ENCODE results near the gene PRR4. TPM values are rescaled to one million over a fixed set of nuclear protein-coding genes. Genes with fewer than 3 reads are reported as not detected.

PRR4 gene
- 0.22 and 0.40 TPM in 2 replicates for total RNA-seq

DNA sequence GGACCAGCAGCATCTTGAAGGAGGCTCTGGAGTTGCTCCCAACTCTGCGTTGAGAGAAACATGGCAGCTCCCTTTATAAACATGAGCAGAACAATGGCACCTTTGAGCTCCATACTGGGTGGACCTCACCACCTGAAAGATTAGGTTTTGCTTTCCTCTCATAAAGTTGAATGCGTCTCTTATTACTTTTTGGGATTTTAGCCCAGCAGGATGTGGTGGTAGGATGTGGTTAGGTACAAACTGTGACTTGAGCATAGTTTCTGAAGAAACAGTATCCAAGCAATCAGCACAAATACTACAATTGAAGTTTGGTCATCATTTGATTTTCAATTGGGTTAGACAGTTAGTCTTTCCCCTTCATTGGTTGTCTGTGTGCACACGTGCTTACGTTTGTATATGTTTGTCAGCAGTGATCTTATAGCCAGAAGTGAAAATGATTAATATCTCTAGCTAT, at the start of gene PRR4:
Gene PRR4, minus strand, starts transcription at position 51 of the 454 bp plus-strand sequence. Its CDS starts 38 bp downstream, at position 13.
- DNase-seq (ENCODE audit: low read depth in 2 of 2) = no peak

DNA sequence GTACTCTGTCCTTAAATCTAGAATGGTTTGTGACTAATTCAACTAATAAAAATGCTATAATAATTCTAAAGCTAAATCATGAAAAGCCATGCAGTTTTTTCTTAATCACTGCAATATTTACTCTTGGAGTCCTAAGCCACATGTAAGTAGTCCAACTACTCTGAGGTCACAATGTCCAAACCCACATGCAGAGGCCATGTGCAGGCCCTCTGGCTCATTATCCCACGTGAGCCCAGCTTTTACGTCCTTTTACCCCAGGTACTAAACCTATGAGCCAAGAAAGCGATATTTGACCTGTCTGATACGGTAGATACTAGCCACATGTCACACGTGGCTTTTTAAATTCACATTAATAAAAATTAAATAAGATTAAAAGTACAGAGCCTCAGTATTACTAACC, 47.6 kb upstream of the PRR4 start:
- DNase-seq (ENCODE audit: low read depth in 2 of 2) = no peak

DNA sequence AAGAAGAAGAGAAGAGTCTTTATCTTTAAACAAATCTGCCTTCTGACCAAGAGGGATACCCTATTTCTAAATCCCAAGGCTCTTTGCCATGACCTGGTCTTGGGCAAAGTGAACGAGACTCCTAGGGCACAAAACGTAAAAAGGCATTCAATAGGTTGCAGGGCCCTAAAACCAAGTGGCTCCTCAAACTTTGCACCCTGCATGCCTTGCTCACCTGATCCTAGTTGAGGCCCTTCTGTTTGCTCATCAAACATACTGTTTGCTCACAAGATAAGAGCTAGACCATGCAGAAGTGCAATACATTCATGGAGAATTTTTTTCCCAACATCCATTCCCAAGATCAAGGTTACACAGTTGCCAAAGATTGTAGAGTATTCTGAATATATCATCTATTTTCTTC, 42.7 kb upstream of the PRR4 start:
- no peak for DNase-seq (ENCODE audit: low read depth in 2 of 2)

DNA sequence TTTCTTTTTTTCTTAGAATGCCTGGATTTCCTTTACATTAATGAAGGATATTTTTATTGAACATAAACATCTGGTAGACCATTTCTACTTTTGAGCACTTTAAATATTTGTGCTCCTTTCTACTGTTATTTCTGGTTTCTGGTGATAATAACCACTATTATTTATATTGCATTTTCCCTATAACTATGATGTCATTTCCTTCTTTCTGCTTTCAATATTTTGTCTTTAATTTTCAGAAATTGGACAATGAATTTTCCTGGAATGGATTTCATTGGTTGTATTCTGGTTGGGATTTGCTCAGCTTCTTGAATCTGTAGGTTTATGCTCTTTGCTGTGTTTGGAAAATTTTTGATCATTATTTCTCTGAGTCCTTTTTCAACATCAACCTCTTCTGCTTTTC, 40.0 kb upstream of the PRR4 start:
- no peak for DNase-seq (ENCODE audit: low read depth in 2 of 2)

- DNase-seq (ENCODE audit: low read depth in 2 of 2) = no peak
These were observed 34.9 kb upstream of the PRR4 start, which contains the start of gene PRH1 for GRCh38 chr12:10884086-10884725. Gene PRH1, minus strand, starts transcription at chr12:10884255. Its CDS starts 38 bp downstream, at chr12:10884217.

GRCh38 chr12:10873378-10873777, 24.1 kb upstream of the PRR4 start:
- DNase-seq (ENCODE audit: low read depth in 2 of 2) = peak in 1 of 2 donors; percentile 41

- no peak for DNase-seq (ENCODE audit: low read depth in 2 of 2)
These were observed 18.1 kb upstream of the PRR4 start for GRCh38 chr12:10867381-10867780.

DNA sequence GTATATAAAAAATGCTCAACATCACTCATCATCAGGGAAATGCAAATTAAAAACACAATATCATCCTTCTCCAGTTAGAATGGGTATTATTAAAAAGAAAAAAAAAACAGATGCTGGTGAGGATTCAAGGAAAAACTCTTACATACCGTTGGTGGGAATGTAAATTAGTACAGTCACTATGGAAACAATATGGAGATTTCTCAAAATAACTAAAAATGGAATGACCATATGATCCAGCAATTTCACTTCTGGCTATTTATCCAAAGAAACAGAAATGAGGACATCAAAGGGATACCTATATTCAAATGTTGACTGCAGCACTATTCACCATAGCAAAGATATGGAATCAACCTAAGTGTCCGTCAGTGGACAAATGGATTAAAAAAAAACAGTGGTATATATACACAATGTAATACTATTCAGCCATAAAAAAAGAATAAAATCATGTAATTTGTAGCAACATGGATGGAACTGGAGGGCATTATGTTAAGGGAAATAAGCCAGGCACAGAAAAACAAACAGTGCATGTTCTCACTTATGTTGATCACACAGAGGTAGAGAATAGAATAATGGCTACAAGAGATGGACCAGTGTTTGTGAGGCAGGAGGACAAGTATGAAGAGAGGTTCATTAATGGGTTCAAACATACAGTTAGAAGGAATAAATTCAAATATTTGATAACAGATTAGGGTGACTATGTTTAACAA, 14.4 kb upstream of the PRR4 start:
- no peak for DNase-seq (ENCODE audit: low read depth in 2 of 2)

GRCh38 chr12:10861366-10861765, 12.1 kb upstream of the PRR4 start:
- no peak for DNase-seq (ENCODE audit: low read depth in 2 of 2)

DNA sequence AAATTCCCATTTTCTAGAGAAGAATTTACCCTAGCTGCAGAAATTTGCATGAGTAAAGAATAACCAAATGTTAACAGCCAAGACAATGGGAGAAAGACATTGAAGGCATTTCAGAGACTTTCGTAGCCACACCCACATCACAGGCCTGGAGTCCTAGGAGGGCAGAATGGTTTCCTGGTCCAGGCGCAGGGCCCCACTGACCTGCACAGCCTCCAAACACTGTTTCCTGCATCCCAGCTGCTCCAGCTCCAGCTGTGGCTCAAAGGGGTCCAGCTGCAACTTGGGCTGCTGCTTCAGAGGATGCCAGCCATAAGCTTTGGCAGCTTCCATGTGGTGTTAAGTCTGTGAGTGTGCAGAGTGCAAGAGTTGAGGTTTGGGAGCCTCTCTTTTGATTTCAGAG, 6.5 kb upstream of the PRR4 start:
- DNase-seq (ENCODE audit: low read depth in 2 of 2) = no peak

DNA sequence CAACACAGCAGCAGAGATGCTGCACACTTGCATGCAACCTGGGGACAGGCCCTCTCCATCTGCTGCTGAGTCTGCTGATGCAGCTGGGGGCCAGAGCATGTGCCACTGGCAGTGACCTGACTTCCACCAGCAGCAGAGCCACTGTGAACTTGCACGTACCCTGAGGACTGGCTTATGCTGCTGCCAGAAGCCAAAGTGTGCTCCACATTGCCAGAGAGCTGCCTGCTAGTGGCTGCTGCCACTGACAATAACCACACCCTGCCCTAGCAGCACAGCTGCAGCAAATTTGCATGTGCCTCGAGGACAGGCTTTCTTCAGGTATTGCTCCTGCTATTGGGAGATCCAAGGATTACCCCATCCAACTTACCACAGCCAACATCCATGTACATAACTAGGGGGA, 4.5 kb upstream of the PRR4 start:
- no peak for DNase-seq (ENCODE audit: low read depth in 2 of 2)

DNA sequence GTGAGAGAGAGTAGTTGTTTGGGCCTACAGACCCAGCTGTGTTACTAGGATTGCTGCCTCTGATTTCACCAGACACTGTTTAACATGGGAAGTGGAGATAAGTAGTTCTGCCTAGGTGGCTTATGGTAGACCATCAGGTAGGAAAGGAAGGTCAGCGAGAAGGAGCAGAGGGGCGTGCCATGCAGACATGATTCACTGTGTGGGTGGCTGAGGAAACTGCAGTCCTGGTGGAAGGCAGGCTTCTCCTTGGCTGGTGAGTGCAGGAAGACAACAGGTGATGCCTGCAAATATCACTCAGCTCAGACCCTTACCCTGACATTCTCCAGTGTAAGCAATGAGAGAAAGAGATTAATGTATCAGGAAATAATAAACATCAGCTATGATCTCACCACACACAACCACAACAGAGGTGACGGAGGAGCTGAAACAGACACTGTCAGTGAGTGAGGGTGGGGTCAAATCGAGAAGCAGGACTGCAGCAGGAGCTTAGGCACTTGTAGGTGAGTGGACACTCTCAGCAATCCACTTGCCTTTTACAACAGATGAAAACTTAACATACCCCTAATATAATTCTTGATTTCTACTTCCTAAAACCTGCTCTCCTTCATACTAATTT, 2.1 kb upstream of the PRR4 start:
- DNase-seq (ENCODE audit: low read depth in 2 of 2) = no peak

GRCh38 chr12:10847744-10848143, 1.5 kb downstream of the PRR4 start:
- no peak for DNase-seq (ENCODE audit: low read depth in 2 of 2)

DNA sequence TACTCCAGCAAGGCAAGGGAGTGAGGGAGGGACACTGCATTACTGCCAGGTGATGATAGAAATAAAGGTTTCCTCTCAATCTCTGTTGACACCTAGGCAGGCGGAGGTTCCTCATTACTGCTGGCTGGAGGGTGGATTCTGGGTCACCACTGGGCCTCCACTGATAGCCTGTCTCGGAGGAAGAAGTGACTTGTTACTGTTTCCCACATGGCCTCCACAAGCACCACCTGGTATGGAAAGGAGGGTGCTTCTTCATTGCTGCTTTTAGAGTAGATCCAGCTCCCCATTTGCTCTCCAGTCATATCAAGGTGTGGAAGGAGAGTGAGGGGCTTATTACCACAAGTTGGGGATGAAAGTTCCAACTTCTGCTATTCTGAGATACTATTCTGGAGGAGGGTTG, 6.4 kb downstream of the PRR4 start:
- no peak for DNase-seq (ENCODE audit: low read depth in 2 of 2)

DNA sequence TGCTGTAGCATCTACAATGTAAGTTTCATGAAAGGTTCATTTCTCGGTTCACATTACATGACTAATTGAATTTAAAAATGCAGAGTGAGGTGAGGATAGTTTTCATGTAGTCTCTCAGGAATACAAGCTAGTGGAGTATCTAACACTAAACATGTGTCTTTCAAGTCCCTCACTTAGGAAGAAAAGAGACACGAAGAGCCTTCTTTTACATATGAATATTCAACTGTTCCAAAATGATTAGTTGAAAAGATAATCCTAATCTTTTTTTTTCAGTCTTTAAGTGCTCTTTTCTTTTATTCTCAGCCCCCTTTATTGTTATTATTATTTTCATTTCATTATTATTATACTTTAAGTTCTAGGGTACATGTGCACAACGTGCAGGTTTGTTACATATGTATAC, 10.8 kb downstream of the PRR4 start:
- DNase-seq (ENCODE audit: low read depth in 2 of 2) = no peak

DNA sequence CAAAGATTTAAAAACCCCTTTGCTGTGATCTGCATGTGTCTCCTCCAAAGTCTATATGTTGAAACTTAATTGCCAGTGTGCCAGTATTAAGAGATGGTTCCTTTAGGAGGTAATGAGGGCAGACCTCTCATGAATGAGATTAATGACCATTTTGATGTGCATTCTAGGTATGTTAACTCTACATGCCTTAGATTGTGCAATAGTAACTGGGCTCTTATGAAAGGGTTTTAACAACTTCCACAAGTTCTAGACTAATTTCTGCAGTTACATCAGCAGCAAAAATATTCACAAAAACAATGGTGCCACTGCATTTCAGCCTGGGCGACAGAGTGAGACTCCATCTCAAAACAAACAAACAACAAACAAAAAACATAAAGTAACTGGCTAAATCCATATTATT, 19.3 kb downstream of the PRR4 start:
- DNase-seq (ENCODE audit: low read depth in 2 of 2) = no peak

- no peak for DNase-seq (ENCODE audit: low read depth in 2 of 2)
These were observed 23.0 kb downstream of the PRR4 start, which contains the start of gene TAS2R10 for GRCh38 chr12:10826258-10826657. Gene TAS2R10, minus strand, starts transcription at chr12:10826358. Its CDS starts 89 bp downstream, at chr12:10826269.

DNA sequence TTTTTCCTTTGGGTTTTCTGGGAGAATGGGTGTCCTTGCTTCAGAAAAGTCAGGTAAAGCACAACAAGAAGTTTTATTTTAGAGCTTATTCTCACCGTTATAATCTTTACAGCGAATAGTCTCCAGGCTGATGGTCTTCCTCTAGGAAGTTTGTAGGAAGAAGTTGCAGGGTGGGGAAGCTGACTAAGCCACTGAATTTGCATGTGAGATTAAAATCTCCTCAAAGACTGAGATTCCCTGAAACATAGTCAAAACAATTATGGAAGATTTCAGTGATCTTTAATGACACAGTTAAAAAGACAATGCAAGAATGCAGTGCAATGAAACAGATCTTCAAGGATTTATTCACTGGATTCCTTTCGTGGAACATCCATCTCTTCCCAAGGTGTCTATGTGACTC, 24.3 kb downstream of the PRR4 start:
- peak in 1 of 2 donors; percentile 13 for DNase-seq (ENCODE audit: low read depth in 2 of 2)

GRCh38 chr12:10811883-10812536, 37.3 kb downstream of the PRR4 start:
- DNase-seq (ENCODE audit: low read depth in 2 of 2) = no peak

DNA sequence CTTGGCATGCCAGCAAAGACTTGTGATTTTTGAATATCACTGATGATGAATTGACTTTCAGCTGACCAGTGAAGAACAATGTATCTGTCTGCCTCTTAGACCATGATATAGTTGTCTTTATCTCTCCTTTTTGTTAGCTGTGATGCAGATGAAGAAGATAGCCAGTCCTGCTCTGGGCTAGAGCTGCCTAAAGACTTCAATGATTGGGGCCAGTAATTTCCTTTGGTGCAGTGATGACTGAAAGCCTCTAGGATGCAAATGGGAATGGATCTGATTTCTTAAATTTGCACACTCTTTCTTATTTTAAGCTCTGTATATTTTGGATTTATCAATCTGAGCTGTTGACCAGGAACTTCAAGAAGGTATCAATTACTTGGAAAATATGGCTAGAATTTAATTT, 39.2 kb downstream of the PRR4 start, which contains the start of gene TAS2R9:
Gene TAS2R9, minus strand, starts transcription at position 101 of the 400 bp plus-strand sequence. Its CDS starts 93 bp downstream, at position 8.
- no peak for DNase-seq (ENCODE audit: low read depth in 2 of 2)

- DNase-seq (ENCODE audit: low read depth in 2 of 2) = no peak
These were observed 42.1 kb downstream of the PRR4 start, which contains the start of gene TAS2R8 for GRCh38 chr12:10807186-10807585. Gene TAS2R8, minus strand, starts transcription at chr12:10807286. Its CDS starts 306 bp downstream, at chr12:10806980.

- DNase-seq (ENCODE audit: low read depth in 2 of 2) = no peak
These were observed 46.7 kb downstream of the PRR4 start, which contains the start of gene TAS2R7 for GRCh38 chr12:10802587-10802986. Gene TAS2R7, minus strand, starts transcription at chr12:10802627. Its CDS starts 57 bp downstream, at chr12:10802570.

All from lung microvascular endothelial cell (primary cell).